OCI-LY3 (cell line): ENCODE results near the gene SEMA5A.

Source experiments
- EZH2phosphoT487 ChIP-seq: fragments of 200-600 bp; shearing (Covaris generic); IDR thresholded peaks from 2 replicates; pipeline ENCODE4 v1.6.1; 2018; ENCODE audit warnings: antibody characterized with exemption, mixed run types, low read depth
- TF ChIP-seq, protein P1 (sequence below): fragments of 200-600, 300-600 bp; sonication (generic); IDR thresholded peaks from 2 replicates; pipeline ENCODE4 v1.5.1; 2014; ENCODE audit warnings: antibody characterized with exemption, low read length, low read depth

DNA sequence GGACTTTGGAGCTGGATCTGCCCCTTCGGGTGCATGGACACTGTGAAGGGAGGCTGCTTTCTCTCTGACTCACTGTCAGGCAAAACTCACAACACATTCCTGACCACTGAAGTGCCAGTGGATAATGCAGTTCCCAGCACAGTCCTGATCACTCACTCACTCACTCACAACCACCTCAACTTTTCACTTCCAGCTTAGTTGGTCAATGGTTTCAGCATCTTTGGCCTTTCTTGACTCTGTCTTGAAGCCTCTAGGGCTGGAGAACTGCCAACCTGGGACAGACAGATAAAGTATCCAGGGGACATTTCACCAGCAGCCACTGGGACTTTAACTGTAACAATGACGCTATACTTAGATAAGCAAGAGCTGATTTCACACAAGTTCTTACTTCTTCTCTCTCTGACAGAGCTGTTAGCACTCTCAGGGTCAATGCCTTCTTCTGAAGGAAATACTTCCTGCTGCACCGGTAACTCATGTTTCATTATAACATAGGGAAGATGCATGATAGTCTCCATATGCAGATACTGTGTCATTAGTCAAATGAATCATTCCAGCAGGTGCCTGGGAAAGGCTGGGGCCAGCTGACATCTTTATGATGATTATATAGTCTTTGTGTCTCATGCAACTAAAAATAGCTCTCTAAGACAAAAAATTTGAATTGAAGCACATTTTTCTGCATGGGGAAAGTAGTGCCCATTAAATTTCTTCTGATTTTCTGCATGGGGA lies 499.0 kb downstream of the SEMA5A start:
- TF ChIP-seq, protein P1, sequence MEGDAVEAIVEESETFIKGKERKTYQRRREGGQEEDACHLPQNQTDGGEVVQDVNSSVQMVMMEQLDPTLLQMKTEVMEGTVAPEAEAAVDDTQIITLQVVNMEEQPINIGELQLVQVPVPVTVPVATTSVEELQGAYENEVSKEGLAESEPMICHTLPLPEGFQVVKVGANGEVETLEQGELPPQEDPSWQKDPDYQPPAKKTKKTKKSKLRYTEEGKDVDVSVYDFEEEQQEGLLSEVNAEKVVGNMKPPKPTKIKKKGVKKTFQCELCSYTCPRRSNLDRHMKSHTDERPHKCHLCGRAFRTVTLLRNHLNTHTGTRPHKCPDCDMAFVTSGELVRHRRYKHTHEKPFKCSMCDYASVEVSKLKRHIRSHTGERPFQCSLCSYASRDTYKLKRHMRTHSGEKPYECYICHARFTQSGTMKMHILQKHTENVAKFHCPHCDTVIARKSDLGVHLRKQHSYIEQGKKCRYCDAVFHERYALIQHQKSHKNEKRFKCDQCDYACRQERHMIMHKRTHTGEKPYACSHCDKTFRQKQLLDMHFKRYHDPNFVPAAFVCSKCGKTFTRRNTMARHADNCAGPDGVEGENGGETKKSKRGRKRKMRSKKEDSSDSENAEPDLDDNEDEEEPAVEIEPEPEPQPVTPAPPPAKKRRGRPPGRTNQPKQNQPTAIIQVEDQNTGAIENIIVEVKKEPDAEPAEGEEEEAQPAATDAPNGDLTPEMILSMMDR = no peak
- no peak for TF ChIP-seq EZH2phosphoT487
